ENCODE data around the gene G6PC1. TPM values are rescaled to one million over a fixed set of nuclear protein-coding genes. Genes with fewer than 3 reads are reported as not detected.
A peak's percentile ranks its signal among the peaks of the same experiment; 100 is the strongest.
"Not testable (repeated sequence)": the region's sequence is repeated elsewhere in the genome, so short reads cannot be mapped to it uniquely, and the experiment has no call there.

The G6PC1 gene
- total RNA-seq, 1 donor, result not detected

GRCh38 chr17:42918902-42919521, 18.4 kb downstream of the G6PC1 start:
- peaks cover 32% of the 10 kb centered on the region for H3K27me3 ChIP-seq (ENCODE audit: insufficient read depth, low read length)
- no peaks in the 10 kb centered on the region for H4K20me1 ChIP-seq (ENCODE audit: insufficient read depth, low read length)
- no peak for TF ChIP-seq CTCF (IDR thresholded peaks at IDR 0.05; ENCODE audit: extremely low read depth, low read depth, low read length)
- no peaks in the 10 kb centered on the region for H3K79me2 ChIP-seq (ENCODE audit: insufficient read depth, low read length)
- H3K4me1 ChIP-seq (ENCODE audit: insufficient read depth, low read length), result no peaks in the 10 kb centered on the region
- DNase-seq (ENCODE audit: insufficient read length, low spot score, missing footprints), result no peak
- H3K9me3 ChIP-seq (ENCODE audit: low read depth, low read length), result no peaks in the 10 kb centered on the region
- no peaks in the 10 kb centered on the region for H3K36me3 ChIP-seq (ENCODE audit: insufficient read depth, low read length)
- H3K4me2 ChIP-seq (ENCODE audit: insufficient read depth, low read length), result peak overlapping the region; percentile 17
- no peak overlapping the region for H3K27ac ChIP-seq (ENCODE audit: low read depth, low read length)
- H3K4me3 ChIP-seq (ENCODE audit: insufficient read depth, low read length), result no peak overlapping the region
- H2AFZ ChIP-seq (ENCODE audit: low read length), result peak overlapping the region; percentile 67

DNA sequence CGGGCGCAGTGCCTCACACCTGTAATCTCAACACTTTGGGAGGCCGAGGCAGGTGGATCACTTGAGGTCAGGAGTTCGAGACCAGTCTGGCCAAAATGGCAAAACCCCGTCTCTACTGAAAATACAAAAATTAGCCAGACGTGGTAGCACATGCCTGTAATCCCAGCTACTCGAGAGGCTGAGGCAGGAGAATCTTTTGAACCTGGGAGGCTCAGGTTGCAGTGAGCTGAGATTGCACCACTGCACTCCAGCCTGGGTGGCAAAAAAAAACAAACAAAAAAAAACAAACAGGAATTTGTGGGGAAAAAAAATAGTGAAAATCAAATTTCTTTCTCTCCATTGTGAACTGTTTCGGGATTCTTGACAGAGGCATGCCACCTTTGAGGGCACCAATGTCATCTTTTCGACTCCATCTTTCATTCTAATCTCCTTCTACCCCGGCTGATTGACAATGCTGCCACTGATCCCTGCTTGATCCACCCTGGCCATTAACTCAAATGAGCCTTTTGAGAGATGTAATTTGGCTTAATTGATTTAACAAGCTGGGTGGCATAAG, 19.0 kb downstream of the G6PC1 start:
- not testable (repeated sequence) for H3K9me3 ChIP-seq (ENCODE audit: low read depth, low read length); H3K4me3 ChIP-seq (ENCODE audit: insufficient read depth, low read length); H2AFZ ChIP-seq (ENCODE audit: low read length); H3K27ac ChIP-seq (ENCODE audit: low read depth, low read length); H3K4me1 ChIP-seq (ENCODE audit: insufficient read depth, low read length); H3K4me2 ChIP-seq (ENCODE audit: insufficient read depth, low read length); H4K20me1 ChIP-seq (ENCODE audit: insufficient read depth, low read length); DNase-seq (ENCODE audit: insufficient read length, low spot score, missing footprints); H3K36me3 ChIP-seq (ENCODE audit: insufficient read depth, low read length); H3K79me2 ChIP-seq (ENCODE audit: insufficient read depth, low read length)
- H3K27me3 ChIP-seq (ENCODE audit: insufficient read depth, low read length), result peaks cover 32% of the 10 kb centered on the region

DNA sequence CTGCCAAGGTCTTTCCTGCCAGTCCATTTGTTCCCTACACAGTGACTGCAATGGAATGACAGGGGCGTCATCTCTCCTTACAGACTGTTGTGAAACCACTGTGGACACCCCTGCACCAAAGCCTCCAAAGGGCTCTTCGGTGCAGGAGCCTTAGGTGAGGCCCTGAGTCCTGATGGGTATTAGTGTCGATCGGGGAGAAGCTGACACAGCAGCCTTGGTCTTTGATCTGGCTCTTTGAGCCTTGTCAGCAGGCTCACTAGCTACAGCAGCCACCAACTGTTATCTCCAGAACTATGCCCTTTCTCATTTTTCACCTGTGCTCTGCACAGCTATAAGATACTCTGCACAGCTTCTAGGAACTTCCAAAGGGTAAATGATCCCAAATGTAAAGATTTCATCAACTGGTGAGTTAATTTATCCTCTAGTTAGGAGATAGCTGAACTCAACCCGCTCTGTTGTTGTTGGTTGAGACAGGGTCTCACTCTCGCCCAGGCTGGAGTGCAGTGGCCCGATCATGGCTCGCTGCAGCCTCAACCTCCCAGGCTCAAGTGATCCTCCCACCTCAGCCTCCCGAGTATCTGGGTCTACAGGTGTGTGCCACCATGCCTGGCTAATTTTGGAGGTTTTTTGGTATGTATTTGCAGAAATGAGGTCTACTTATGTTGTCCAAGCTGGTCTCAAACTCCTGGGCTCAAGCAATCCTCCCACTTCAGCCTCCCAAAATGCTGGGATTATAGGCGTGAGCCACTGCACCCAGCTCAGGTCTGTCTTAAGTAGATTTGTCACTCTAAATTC, 19.7 kb downstream of the G6PC1 start:
- no peak overlapping the region for H3K27ac ChIP-seq (ENCODE audit: low read depth, low read length)
- H3K4me1 ChIP-seq (ENCODE audit: insufficient read depth, low read length), result no peaks in the 10 kb centered on the region
- no peaks in the 10 kb centered on the region for H4K20me1 ChIP-seq (ENCODE audit: insufficient read depth, low read length)
- DNase-seq (ENCODE audit: insufficient read length, low spot score, missing footprints), result no peak
- H3K4me3 ChIP-seq (ENCODE audit: insufficient read depth, low read length), result no peak overlapping the region
- no peaks in the 10 kb centered on the region for H3K79me2 ChIP-seq (ENCODE audit: insufficient read depth, low read length)
- H3K4me2 ChIP-seq (ENCODE audit: insufficient read depth, low read length), result no peak overlapping the region
- no peaks in the 10 kb centered on the region for H3K36me3 ChIP-seq (ENCODE audit: insufficient read depth, low read length)
- H3K9me3 ChIP-seq (ENCODE audit: low read depth, low read length), result no peaks in the 10 kb centered on the region
- H2AFZ ChIP-seq (ENCODE audit: low read length), result no peak overlapping the region
- H3K27me3 ChIP-seq (ENCODE audit: insufficient read depth, low read length), result peaks cover 32% of the 10 kb centered on the region
- TF ChIP-seq CTCF (IDR thresholded peaks at IDR 0.05; ENCODE audit: extremely low read depth, low read depth, low read length), result no peak

DNA sequence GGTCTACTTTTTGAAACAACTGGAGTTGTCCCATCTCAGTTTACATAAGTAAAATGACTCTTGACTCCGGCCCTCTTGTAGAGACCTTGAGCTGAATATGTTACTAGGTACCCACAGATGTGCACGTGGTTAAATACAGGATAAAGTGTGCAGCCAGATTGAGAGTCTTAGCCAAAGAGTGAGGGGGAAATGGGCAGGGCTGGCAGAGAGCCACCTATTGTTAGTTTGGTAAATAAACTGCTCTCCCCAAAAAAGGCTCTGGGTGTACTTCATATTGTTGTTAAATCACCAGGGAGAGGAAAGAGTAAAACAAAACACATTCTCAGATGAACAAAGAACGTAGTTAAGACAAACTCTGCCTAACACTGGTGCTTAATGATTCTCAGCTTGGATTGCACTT, 20.3 kb downstream of the G6PC1 start:
- H3K79me2 ChIP-seq (ENCODE audit: insufficient read depth, low read length), result no peaks in the 10 kb centered on the region
- no peaks in the 10 kb centered on the region for H4K20me1 ChIP-seq (ENCODE audit: insufficient read depth, low read length)
- peaks cover 32% of the 10 kb centered on the region for H3K27me3 ChIP-seq (ENCODE audit: insufficient read depth, low read length)
- H3K4me2 ChIP-seq (ENCODE audit: insufficient read depth, low read length), result no peak overlapping the region
- no peak overlapping the region for H2AFZ ChIP-seq (ENCODE audit: low read length)
- no peaks in the 10 kb centered on the region for H3K9me3 ChIP-seq (ENCODE audit: low read depth, low read length)
- no peak for TF ChIP-seq CTCF (IDR thresholded peaks at IDR 0.05; ENCODE audit: extremely low read depth, low read depth, low read length)
- no peak overlapping the region for H3K4me3 ChIP-seq (ENCODE audit: insufficient read depth, low read length)
- H3K4me1 ChIP-seq (ENCODE audit: insufficient read depth, low read length), result no peaks in the 10 kb centered on the region
- DNase-seq (ENCODE audit: insufficient read length, low spot score, missing footprints), result no peak
- H3K36me3 ChIP-seq (ENCODE audit: insufficient read depth, low read length), result no peaks in the 10 kb centered on the region
- no peak overlapping the region for H3K27ac ChIP-seq (ENCODE audit: low read depth, low read length)
